HCT116 (cell line): ENCODE measurements around the gene MAP4. TPM values are rescaled to one million over a fixed set of nuclear protein-coding genes. Genes with fewer than 3 reads are reported as not detected.

ENCODE experiments used
- ATAC-seq: fragments of 200-7000 bp; cut with Tn5 transposase; 2 replicates; pipeline ENCODE4 v1.9.1; 2020; ENCODE audit warnings: mild to moderate bottlenecking, moderate library complexity
- BruUV-seq: library from RNA; stranded (reverse); fragments of 400-500 nt; replicated peaks from 2 replicates; lab custom pipeline; 2021; lab: Mats Ljungman, UMichigan
- CTCF ChIA-PET: fragments of 300-600 bp; sonication (Branson Sonifier 250); formaldehyde crosslinking; loops from one replicate; lab custom pipeline; 2021; ENCODE audit warnings: antibody characterized with exemption; lab: Charles Lee
- POLR2A ChIA-PET: fragments of 300-600, 350-600 bp; sonication (Branson Sonifier 250); formaldehyde crosslinking; loops from one replicate; lab custom pipeline; 2021; ENCODE audit warnings: antibody characterized with exemption; lab: Charles Lee
- RAD21 ChIA-PET, 2 experiments: fragments of 300-600 bp; sonication (Branson Sonifier 250); formaldehyde crosslinking; loops; one replicate each; lab custom pipeline; 2023; ENCODE audit warnings: low total read pairs in 2 of 2; ENCODE audit not compliant: uncharacterized antibody in 2 of 2, unreplicated experiment in 2 of 2, low non-redundant PET in 1 of 2; lab: Charles Lee
- DNase-seq: peaks from one replicate; pipeline ENCODE4 v3.0.0-alpha.2; 2010; ENCODE audit warnings: low read depth, low spot score
- H2AFZ ChIP-seq: fragments of 200-600 bp; shearing (Covaris generic), sonication (generic); 2 replicates; pipeline ENCODE4 v1.6.1; 2017; ENCODE audit warnings: low read depth, mixed run types, mixed read lengths, antibody characterized with exemption, low read length; ENCODE audit not compliant: poor library complexity, severe bottlenecking
- H3K27ac ChIP-seq: 2 replicates; pipeline ENCODE4 v1.5.1; 2012; ENCODE audit warnings: low read depth, low read length
- H3K27me3 ChIP-seq: fragments of 200-600 bp; sonication (generic); 2 replicates; pipeline ENCODE4 v1.6.1; 2016; ENCODE audit warnings: mixed run types, low read length, mixed read lengths; ENCODE audit not compliant: insufficient read depth
- H3K36me3 ChIP-seq, 2 experiments: fragments of 200-500 bp in 1 of 2; fragments of 200-600 bp in 1 of 2; sonication (Bioruptor generic) in 1 of 2; sonication (generic) in 1 of 2; 2 replicates each; pipeline versions ENCODE4 v1.5.1 to v1.6.1; 2014 to 2016; ENCODE audit warnings: low read length in 2 of 2, inconsistent platforms in 1 of 2, mixed read lengths in 1 of 2, mixed run types in 1 of 2; ENCODE audit not compliant: insufficient read depth in 2 of 2, control insufficient read depth in 1 of 2
- H3K4me1 ChIP-seq, 2 experiments: fragments of 200-600 bp in 1 of 2; sonication (generic) in 1 of 2; 2 replicates each; pipeline versions ENCODE4 v1.5.1 to v1.6.1; 2012 to 2017; ENCODE audit warnings: low read length in 2 of 2, inconsistent platforms in 1 of 2, mild to moderate bottlenecking in 1 of 2, mixed read lengths in 1 of 2, mixed run types in 1 of 2, moderate library complexity in 1 of 2; ENCODE audit not compliant: insufficient read depth in 2 of 2, control insufficient read depth in 1 of 2
- H3K4me2 ChIP-seq: fragments of 200-600 bp; sonication (generic); 2 replicates; pipeline ENCODE4 v1.6.1; 2017; ENCODE audit warnings: mixed run types, low read length, mixed read lengths
- H3K4me3 ChIP-seq, 2 experiments: fragments of 200-600 bp in 1 of 2; sonication (generic) in 1 of 2; replicated peaks in 1 of 2; 2 replicates each; pipeline ENCODE4 v1.5.1; 2011 to 2016; ENCODE audit warnings: low read length in 2 of 2, control low read depth in 1 of 2, low read depth in 1 of 2, mild to moderate bottlenecking in 1 of 2, mixed read lengths in 1 of 2, mixed run types in 1 of 2
- H3K79me2 ChIP-seq: fragments of 200-600 bp; sonication (generic); 2 replicates; pipeline ENCODE4 v1.6.1; 2017; ENCODE audit warnings: mild to moderate bottlenecking, mixed run types, low read length, moderate library complexity, mixed read lengths; ENCODE audit not compliant: insufficient read depth
- H3K9ac ChIP-seq: fragments of 200-600 bp; sonication (generic); 2 replicates; pipeline ENCODE4 v1.6.1; 2016; ENCODE audit warnings: low read length, mixed read lengths
- H3K9me2 ChIP-seq: fragments of 200-600 bp; sonication (generic), shearing (Covaris generic); 2 replicates; pipeline ENCODE4 v1.6.1; 2017; ENCODE audit warnings: mixed run types, mild to moderate bottlenecking, moderate library complexity; ENCODE audit not compliant: insufficient read depth
- H3K9me3 ChIP-seq, 2 experiments: fragments of 200-500 bp in 1 of 2; fragments of 200-600 bp in 1 of 2; sonication (Bioruptor generic) in 1 of 2; sonication (generic) in 1 of 2; 2 replicates each; pipeline ENCODE4 v1.6.1; 2014 to 2017; ENCODE audit warnings: low read length in 2 of 2, mixed read lengths in 2 of 2, inconsistent platforms in 1 of 2, low read depth in 1 of 2, mild to moderate bottlenecking in 1 of 2, mixed run types in 1 of 2, moderate library complexity in 1 of 2; ENCODE audit not compliant: control insufficient read depth in 1 of 2, insufficient read depth in 1 of 2
- H4K20me1 ChIP-seq: fragments of 200-600 bp; sonication (generic), shearing (Covaris generic); 2 replicates; pipeline ENCODE4 v1.6.1; 2017; ENCODE audit warnings: mixed run types, mild to moderate bottlenecking, moderate library complexity; ENCODE audit not compliant: insufficient read depth
- CBX3 ChIP-seq: IDR thresholded peaks from 2 replicates; pipeline ENCODE4 v1.6.1; 2012; ENCODE audit warnings: low read depth
- ELF1 ChIP-seq: IDR thresholded peaks from 2 replicates; pipeline ENCODE4 v1.6.1; 2012; ENCODE audit warnings: low read depth, borderline replicate concordance
- EZH2phosphoT487 ChIP-seq: fragments of 200-600 bp; IDR thresholded peaks from 2 replicates; pipeline ENCODE4 v1.6.1; 2018; ENCODE audit warnings: antibody characterized with exemption, borderline replicate concordance
- FOSL1 ChIP-seq: IDR thresholded peaks from 2 replicates; pipeline ENCODE4 v1.6.1; 2012; ENCODE audit warnings: low read depth
- JUND ChIP-seq: IDR thresholded peaks from 2 replicates; pipeline ENCODE4 v1.6.1; 2012
- POLR2AphosphoS5 ChIP-seq: IDR thresholded peaks from 2 replicates; pipeline ENCODE4 v1.6.1; 2011; ENCODE audit warnings: mild to moderate bottlenecking, low read depth, low read length, moderate library complexity
- SIN3A ChIP-seq: IDR thresholded peaks from 2 replicates; pipeline ENCODE4 v1.6.1; 2012; ENCODE audit warnings: low read depth
- SP1 ChIP-seq: IDR thresholded peaks from 2 replicates; pipeline ENCODE4 v1.6.1; 2012; ENCODE audit warnings: low read depth
- YY1 ChIP-seq: IDR thresholded peaks from 2 replicates; pipeline ENCODE4 v1.6.1; 2011; ENCODE audit warnings: low read length, low read depth, moderate library complexity, mild to moderate bottlenecking; ENCODE audit not compliant: insufficient replicate concordance; ENCODE audit errors: extremely low read depth
- ZFX ChIP-seq: fragments of 450-650 bp; IDR thresholded peaks from 2 replicates; pipeline ENCODE4 v1.6.1; 2017
- ZNF274 ChIP-seq: fragments of 200-500 bp; sonication (Bioruptor generic); IDR thresholded peaks from 2 replicates; pipeline ENCODE4 v1.6.1; 2014; ENCODE audit warnings: mild to moderate bottlenecking, low read depth, low read length, inconsistent platforms
- intact Hi-C: fragments of 100-400 bp; cut with micrococcal nuclease; formaldehyde crosslinking; loops from 2 replicates; pipeline ENCODE4 v1.10.0; 2022
- total RNA-seq: library from RNA; stranded (reverse); gene quantifications from one replicate; pipeline ENCODE4 v1.2.1, GENCODE V29; 2021; ENCODE audit not compliant: unreplicated experiment
- TF ChIP-seq, protein P1 (sequence below), 3 experiments: fragments of 200-600 bp in 1 of 3; sonication (generic) in 1 of 3; IDR thresholded peaks in 2 of 3; conservative IDR thresholded peaks in 1 of 3; 2 replicates each; pipeline ENCODE4 v1.5.1; 2012 to 2017; ENCODE audit warnings: low read depth in 2 of 3, low read length in 2 of 3, antibody characterized with exemption in 1 of 3, borderline replicate concordance in 1 of 3, control low read depth in 1 of 3, mild to moderate bottlenecking in 1 of 3, mixed read lengths in 1 of 3, mixed run types in 1 of 3, moderate library complexity in 1 of 3; ENCODE audit not compliant: insufficient read depth in 1 of 3
- TF ChIP-seq, protein P2 (sequence below): IDR thresholded peaks from 2 replicates; pipeline ENCODE4 v1.6.1; 2012; ENCODE audit warnings: low read depth

The MAP4 gene
- total RNA-seq, 1 experiment from 2014 or later: 200 TPM

DNA sequence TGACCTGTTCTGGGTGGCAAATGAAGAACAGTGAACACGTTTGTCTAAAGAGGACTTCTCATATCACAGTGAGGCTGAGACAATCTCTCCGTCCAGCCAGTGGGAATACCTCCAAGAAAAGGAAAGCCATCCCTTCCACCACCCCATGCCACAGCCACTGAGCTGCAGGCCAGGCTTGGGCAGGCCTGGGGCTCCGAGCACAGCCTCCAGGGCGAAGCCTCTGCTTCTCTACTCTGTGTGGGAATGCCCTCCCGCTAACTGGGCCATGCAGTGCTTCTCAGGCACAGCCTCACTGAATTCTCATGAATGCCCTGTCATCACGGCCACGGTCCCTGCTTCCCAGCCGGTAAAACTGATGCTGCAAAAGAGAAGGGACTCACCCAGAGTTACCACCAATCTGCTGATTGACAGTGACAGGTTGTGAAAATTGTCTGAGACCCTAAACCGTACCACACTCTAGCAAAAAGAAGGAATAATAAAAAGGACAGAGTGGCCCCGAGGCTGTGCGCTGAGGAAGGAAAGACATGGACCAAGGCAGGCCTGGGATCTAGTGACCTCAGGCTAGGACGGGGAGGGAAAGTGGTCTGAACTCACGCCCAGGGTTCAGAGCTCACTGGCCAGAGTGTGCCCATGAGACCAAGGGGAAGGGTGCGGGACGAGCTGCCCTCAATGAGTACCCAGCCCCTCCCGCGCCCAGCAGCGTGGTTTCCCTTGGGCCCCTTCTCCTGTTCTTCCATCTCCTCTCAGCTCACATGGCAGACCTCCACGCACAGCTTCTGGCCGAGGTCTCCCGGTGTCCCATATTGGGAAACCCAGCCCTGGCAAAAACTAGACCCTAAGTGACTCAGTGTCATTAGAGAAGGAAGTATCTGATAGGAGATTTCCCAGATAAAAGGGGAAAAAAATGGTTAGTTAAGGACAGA, 160.5 kb downstream of the MAP4 start:
- TF ChIP-seq CBX3 (no peak), ZFX (no peak), POLR2AphosphoS5 (no peak), SIN3A (no peak), YY1 (no peak), JUND (no peak), ELF1 (no peak), EZH2phosphoT487 (no peak), ZNF274 (no peak), SP1 (no peak), FOSL1 (no peak)
- TF ChIP-seq, protein P1, sequence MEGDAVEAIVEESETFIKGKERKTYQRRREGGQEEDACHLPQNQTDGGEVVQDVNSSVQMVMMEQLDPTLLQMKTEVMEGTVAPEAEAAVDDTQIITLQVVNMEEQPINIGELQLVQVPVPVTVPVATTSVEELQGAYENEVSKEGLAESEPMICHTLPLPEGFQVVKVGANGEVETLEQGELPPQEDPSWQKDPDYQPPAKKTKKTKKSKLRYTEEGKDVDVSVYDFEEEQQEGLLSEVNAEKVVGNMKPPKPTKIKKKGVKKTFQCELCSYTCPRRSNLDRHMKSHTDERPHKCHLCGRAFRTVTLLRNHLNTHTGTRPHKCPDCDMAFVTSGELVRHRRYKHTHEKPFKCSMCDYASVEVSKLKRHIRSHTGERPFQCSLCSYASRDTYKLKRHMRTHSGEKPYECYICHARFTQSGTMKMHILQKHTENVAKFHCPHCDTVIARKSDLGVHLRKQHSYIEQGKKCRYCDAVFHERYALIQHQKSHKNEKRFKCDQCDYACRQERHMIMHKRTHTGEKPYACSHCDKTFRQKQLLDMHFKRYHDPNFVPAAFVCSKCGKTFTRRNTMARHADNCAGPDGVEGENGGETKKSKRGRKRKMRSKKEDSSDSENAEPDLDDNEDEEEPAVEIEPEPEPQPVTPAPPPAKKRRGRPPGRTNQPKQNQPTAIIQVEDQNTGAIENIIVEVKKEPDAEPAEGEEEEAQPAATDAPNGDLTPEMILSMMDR (IDR thresholded peaks at IDR 0.05 in 2 of 3, conservative IDR thresholded peaks at IDR 0.05 in 1 of 3; ENCODE audit: borderline replicate concordance in 1 of 3, insufficient read depth in 1 of 3, low read depth in 2 of 3, low read length in 2 of 3): no peak
- TF ChIP-seq, protein P2, sequence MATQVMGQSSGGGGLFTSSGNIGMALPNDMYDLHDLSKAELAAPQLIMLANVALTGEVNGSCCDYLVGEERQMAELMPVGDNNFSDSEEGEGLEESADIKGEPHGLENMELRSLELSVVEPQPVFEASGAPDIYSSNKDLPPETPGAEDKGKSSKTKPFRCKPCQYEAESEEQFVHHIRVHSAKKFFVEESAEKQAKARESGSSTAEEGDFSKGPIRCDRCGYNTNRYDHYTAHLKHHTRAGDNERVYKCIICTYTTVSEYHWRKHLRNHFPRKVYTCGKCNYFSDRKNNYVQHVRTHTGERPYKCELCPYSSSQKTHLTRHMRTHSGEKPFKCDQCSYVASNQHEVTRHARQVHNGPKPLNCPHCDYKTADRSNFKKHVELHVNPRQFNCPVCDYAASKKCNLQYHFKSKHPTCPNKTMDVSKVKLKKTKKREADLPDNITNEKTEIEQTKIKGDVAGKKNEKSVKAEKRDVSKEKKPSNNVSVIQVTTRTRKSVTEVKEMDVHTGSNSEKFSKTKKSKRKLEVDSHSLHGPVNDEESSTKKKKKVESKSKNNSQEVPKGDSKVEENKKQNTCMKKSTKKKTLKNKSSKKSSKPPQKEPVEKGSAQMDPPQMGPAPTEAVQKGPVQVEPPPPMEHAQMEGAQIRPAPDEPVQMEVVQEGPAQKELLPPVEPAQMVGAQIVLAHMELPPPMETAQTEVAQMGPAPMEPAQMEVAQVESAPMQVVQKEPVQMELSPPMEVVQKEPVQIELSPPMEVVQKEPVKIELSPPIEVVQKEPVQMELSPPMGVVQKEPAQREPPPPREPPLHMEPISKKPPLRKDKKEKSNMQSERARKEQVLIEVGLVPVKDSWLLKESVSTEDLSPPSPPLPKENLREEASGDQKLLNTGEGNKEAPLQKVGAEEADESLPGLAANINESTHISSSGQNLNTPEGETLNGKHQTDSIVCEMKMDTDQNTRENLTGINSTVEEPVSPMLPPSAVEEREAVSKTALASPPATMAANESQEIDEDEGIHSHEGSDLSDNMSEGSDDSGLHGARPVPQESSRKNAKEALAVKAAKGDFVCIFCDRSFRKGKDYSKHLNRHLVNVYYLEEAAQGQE: no peak
- CTCF ChIA-PET: no interaction called here
- no peak overlapping the region for H2AFZ ChIP-seq
- no peaks in the 10 kb centered on the region for H4K20me1 ChIP-seq
- RAD21 ChIA-PET: no interaction called here
- peaks cover 2 to 10% of the 10 kb centered on the region in 2 experiments; a peak in 3 of 4 replicates for H3K36me3 ChIP-seq
- H3K4me1 ChIP-seq: no peaks in the 10 kb centered on the region
- H3K27ac ChIP-seq: no peak overlapping the region
- intact Hi-C loops: no loop called here
- H3K4me2 ChIP-seq: no peak overlapping the region
- DNase-seq (no peak), ATAC-seq (no peak)
- H3K79me2 ChIP-seq: no peaks in the 10 kb centered on the region
- H3K27me3 ChIP-seq: no peaks in the 10 kb centered on the region
- H3K9me2 ChIP-seq: no peaks in the 10 kb centered on the region
- H3K9ac ChIP-seq: no peak overlapping the region
- no peak overlapping the region for H3K4me3 ChIP-seq
- BruUV-seq: no TSS peak
- no peaks in the 10 kb centered on the region for H3K9me3 ChIP-seq
- POLR2A ChIA-PET: no interaction called here
